ENCODE data around the gene TIGD1. TPM values are rescaled to one million over a fixed set of nuclear protein-coding genes. Genes with fewer than 3 reads are reported as not detected.
"Not testable (repeated sequence)": the region's sequence is repeated elsewhere in the genome, so short reads cannot be mapped to it uniquely, and the experiment has no call there.

Gene TIGD1
- total RNA-seq, 4 donors from 2014 or later: 1.2 to 6.5 (median 2.8) TPM

GRCh38 chr2:232533944-232534710 is 16.2 kb downstream of the TIGD1 start:
- peaks cover 0 to 11% (median 0%) of the 10 kb centered on the region in 3 donors for H3K9me3 ChIP-seq
- no peaks in the 10 kb centered on the region for H3K4me1 ChIP-seq
- no peak for TF ChIP-seq POLR2A (IDR thresholded peaks at IDR 0.05)
- peak; percentile 12 for ATAC-seq
- no peaks in the 10 kb centered on the region for H3K36me3 ChIP-seq
- H3K4me3 ChIP-seq: no peak overlapping the region
- peaks cover 50% of the 10 kb centered on the region for H3K27me3 ChIP-seq
- 89% methylated on average over 3 of the region's 13 CpGs; no CpG with 5 or more reads in 1 of the 2 donors for WGBS, 2 donors (ENCODE audit: low coverage in 1 of 2)
- H3K27ac ChIP-seq: no peak overlapping the region

DNA sequence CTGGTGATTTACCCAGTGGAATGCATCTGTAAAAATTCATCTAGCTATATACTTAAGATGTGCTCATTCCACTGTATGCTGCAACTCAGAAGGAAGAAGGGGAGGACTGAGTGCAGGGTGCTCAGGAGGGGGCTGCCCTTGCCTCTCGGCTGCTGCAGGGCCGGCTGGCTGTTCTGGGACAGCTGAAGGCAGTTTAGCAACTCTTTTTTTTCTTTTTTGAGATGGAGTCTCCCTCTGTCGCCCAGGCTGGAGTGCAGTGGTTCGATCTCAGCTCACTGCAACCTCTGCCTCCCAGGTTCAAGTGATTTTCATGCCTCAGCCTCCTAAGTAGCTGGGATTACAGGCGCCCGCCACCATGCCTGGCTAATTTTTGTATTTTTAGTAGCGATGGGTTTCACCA is 17.5 kb downstream of the TIGD1 start:
- not testable (repeated sequence) for ATAC-seq, H3K27ac ChIP-seq, H3K4me1 ChIP-seq, H3K4me3 ChIP-seq, H3K36me3 ChIP-seq
- H3K27me3 ChIP-seq: peaks cover 44% of the 10 kb centered on the region
- WGBS, 2 donors (ENCODE audit: low coverage in 1 of 2): 78 to 100% methylated on average over 3 to 6 of the region's 7 CpGs
- peaks cover 0 to 11% (median 0%) of the 10 kb centered on the region in 3 donors for H3K9me3 ChIP-seq

- ATAC-seq: no peak
- peaks cover 40% of the 10 kb centered on the region for H3K27me3 ChIP-seq
- peaks cover 0 to 11% (median 0%) of the 10 kb centered on the region in 3 donors for H3K9me3 ChIP-seq
- no peak overlapping the region for H3K4me3 ChIP-seq
- no peak for TF ChIP-seq EP300 (IDR thresholded peaks at IDR 0.05)
- TF ChIP-seq, protein P1, sequence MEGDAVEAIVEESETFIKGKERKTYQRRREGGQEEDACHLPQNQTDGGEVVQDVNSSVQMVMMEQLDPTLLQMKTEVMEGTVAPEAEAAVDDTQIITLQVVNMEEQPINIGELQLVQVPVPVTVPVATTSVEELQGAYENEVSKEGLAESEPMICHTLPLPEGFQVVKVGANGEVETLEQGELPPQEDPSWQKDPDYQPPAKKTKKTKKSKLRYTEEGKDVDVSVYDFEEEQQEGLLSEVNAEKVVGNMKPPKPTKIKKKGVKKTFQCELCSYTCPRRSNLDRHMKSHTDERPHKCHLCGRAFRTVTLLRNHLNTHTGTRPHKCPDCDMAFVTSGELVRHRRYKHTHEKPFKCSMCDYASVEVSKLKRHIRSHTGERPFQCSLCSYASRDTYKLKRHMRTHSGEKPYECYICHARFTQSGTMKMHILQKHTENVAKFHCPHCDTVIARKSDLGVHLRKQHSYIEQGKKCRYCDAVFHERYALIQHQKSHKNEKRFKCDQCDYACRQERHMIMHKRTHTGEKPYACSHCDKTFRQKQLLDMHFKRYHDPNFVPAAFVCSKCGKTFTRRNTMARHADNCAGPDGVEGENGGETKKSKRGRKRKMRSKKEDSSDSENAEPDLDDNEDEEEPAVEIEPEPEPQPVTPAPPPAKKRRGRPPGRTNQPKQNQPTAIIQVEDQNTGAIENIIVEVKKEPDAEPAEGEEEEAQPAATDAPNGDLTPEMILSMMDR (IDR thresholded peaks at IDR 0.05): no peak
- no peak for TF ChIP-seq POLR2A (IDR thresholded peaks at IDR 0.05)
- no peak for TF ChIP-seq POLR2AphosphoS5 (IDR thresholded peaks at IDR 0.05)
- no peak overlapping the region for H3K27ac ChIP-seq
- H3K4me1 ChIP-seq: no peaks in the 10 kb centered on the region
- WGBS, 2 donors (ENCODE audit: low coverage in 1 of 2): 33% methylated on average over 7 of the region's 9 CpGs; no CpG with 5 or more reads in 1 of the 2 donors
- H3K36me3 ChIP-seq: no peaks in the 10 kb centered on the region
Measured at GRCh38 chr2:232532419-232532818, 17.9 kb downstream of the TIGD1 start.

- no peak overlapping the region for H3K27ac ChIP-seq
- H3K4me3 ChIP-seq: no peak overlapping the region
- WGBS, 2 donors (ENCODE audit: low coverage in 1 of 2): 40 to 87% methylated on average over 2 to 6 of the region's 9 CpGs
Measured at GRCh38 chr2:232530626-232531260, 19.6 kb downstream of the TIGD1 start.

GRCh38 chr2:232529806-232530547 is 20.4 kb downstream of the TIGD1 start:
- Histone ChIP-seq H3K27me3 (peaks cover 29% of the 10 kb centered on the region), H3K9me3 (no peaks in the 10 kb centered on the region), H3K27ac (no peak overlapping the region), H3K4me3 (no peak overlapping the region), H3K4me1 (peaks cover 0 to 11% (median 6%) of the 10 kb centered on the region in 3 donors), H3K36me3 (no peaks in the 10 kb centered on the region)
- TF ChIP-seq, protein P1 (IDR thresholded peaks at IDR 0.05): no peak
- no peak for TF ChIP-seq POLR2A (IDR thresholded peaks at IDR 0.05)
- no peak for TF ChIP-seq EP300 (IDR thresholded peaks at IDR 0.05)
- TF ChIP-seq POLR2AphosphoS5 (IDR thresholded peaks at IDR 0.05): no peak
- ATAC-seq: no peak
- 87 to 88% methylated on average over 13 to 15 of the region's 17 CpGs for WGBS, 2 donors (ENCODE audit: low coverage in 1 of 2)

More at GRCh38 chr2:232530626-232531260, 19.6 kb downstream of the TIGD1 start:
- no peak for ATAC-seq
- Histone ChIP-seq H3K4me1 (peaks cover 0 to 4% (median 2%) of the 10 kb centered on the region in 3 donors), H3K36me3 (no peaks in the 10 kb centered on the region), H3K27me3 (peaks cover 29% of the 10 kb centered on the region), H3K9me3 (peaks cover 0 to 1% (median 0%) of the 10 kb centered on the region in 3 donors)
- TF ChIP-seq POLR2A (IDR thresholded peaks at IDR 0.05): no peak
- no peak for TF ChIP-seq EP300 (IDR thresholded peaks at IDR 0.05)

- H3K36me3 ChIP-seq: no peaks in the 10 kb centered on the region
- no peaks in the 10 kb centered on the region for H3K9me3 ChIP-seq
- no peak for ATAC-seq
- H3K4me3 ChIP-seq: no peak overlapping the region
- no peak overlapping the region for H3K27ac ChIP-seq
- TF ChIP-seq POLR2AphosphoS5 (IDR thresholded peaks at IDR 0.05) (no peak), EP300 (IDR thresholded peaks at IDR 0.05) (no peak)
- WGBS, 2 donors (ENCODE audit: low coverage in 1 of 2): 40 to 86% methylated on average over 1 of the region's 11 CpGs
- H3K27me3 ChIP-seq: peaks cover 37% of the 10 kb centered on the region
- peaks cover 0 to 20% (median 9%) of the 10 kb centered on the region in 3 donors for H3K4me1 ChIP-seq
Measured at GRCh38 chr2:232528746-232529460, 21.5 kb downstream of the TIGD1 start.
